K562 (cell line): ENCODE measurements around the gene UCHL5. TPM values are rescaled to one million over a fixed set of nuclear protein-coding genes. Genes with fewer than 3 reads are reported as not detected.

Experiments used
- BHLHE40 ChIP-seq: IDR thresholded peaks from 2 replicates; pipeline ENCODE4 v1.6.1; 2011; ENCODE audit warnings: low read length, improper control_type of control experiment
- CREM ChIP-seq: IDR thresholded peaks from 2 replicates; pipeline ENCODE4 v1.6.1; 2014; ENCODE audit warnings: antibody characterized with exemption, low read depth
- DIDO1 ChIP-seq: fragments of 450-650 bp; IDR thresholded peaks from 2 replicates; pipeline ENCODE4 v1.6.1; 2016; ENCODE audit warnings: low read depth, missing biosample characterization, missing genetic modification characterization
- DPF2 ChIP-seq: fragments of 450-650 bp; IDR thresholded peaks from 2 replicates; pipeline ENCODE4 v1.6.1; 2016
- EZH2 ChIP-seq: IDR thresholded peaks from 2 replicates; pipeline ENCODE4 v1.6.1; 2012; ENCODE audit warnings: low read depth, mild to moderate bottlenecking, inconsistent platforms, low read length, borderline replicate concordance
- FIP1L1 ChIP-seq: fragments of 200-400 bp; formaldehyde crosslinking; IDR thresholded peaks from 2 replicates; pipeline ENCODE4 v1.6.1; 2018; ENCODE audit warnings: mild to moderate bottlenecking, low read depth, low read length; ENCODE audit not compliant: poor library complexity, severe bottlenecking
- GTF2E2 ChIP-seq: fragments of 200-800 bp; sonication (Bioruptor generic); IDR thresholded peaks from 2 replicates; pipeline ENCODE4 v1.6.1; 2016; ENCODE audit warnings: missing genetic modification characterization, missing compliant biosample characterization
- HIVEP1 ChIP-seq: fragments of 250-450 bp; sonication (Bioruptor Pico); IDR thresholded peaks from 2 replicates; pipeline ENCODE4 v1.4.0; 2020; ENCODE audit warnings: mild to moderate bottlenecking
- HMG20B ChIP-seq: fragments of 250-450 bp; sonication (Bioruptor Pico); IDR thresholded peaks from 2 replicates; pipeline ENCODE4 v1.5.0; 2021; ENCODE audit warnings: mild to moderate bottlenecking
- JUND ChIP-seq, 2 experiments: IDR thresholded peaks; 2 replicates in 1 of 2; 3 replicates in 1 of 2; pipeline ENCODE4 v1.6.1; 2011; ENCODE audit warnings: borderline replicate concordance in 2 of 2, low read depth in 2 of 2, low read length in 2 of 2, improper control_type of control experiment in 1 of 2, missing biosample characterization in 1 of 2, missing genetic modification characterization in 1 of 2, missing genetic modification reagents in 1 of 2
- LEF1 ChIP-seq: fragments of 450-650 bp; IDR thresholded peaks from 2 replicates; pipeline ENCODE4 v1.6.1; 2016; ENCODE audit warnings: mild to moderate bottlenecking
- PHF21A ChIP-seq: fragments of 450-650 bp; IDR thresholded peaks from 2 replicates; pipeline ENCODE4 v1.6.1; 2017; ENCODE audit warnings: low read depth, borderline replicate concordance
- PTTG1 ChIP-seq: fragments of 450-650 bp; IDR thresholded peaks from 2 replicates; pipeline ENCODE4 v1.6.1; 2016; ENCODE audit warnings: low read depth, mild to moderate bottlenecking, missing genetic modification characterization, missing compliant biosample characterization
- SIN3A ChIP-seq, 2 experiments: fragments of 150-350 bp in 1 of 2; IDR thresholded peaks; 2 replicates each; pipeline ENCODE4 v1.6.1; 2011 to 2016; ENCODE audit warnings: borderline replicate concordance in 2 of 2, low read depth in 2 of 2, low read length in 2 of 2, mild to moderate bottlenecking in 2 of 2, moderate library complexity in 2 of 2; ENCODE audit not compliant: control insufficient read depth in 1 of 2
- SMAD1 ChIP-seq: fragments of 150-350 bp; IDR thresholded peaks from 2 replicates; pipeline ENCODE4 v1.6.1; 2014; ENCODE audit warnings: low read length, low read depth; ENCODE audit not compliant: partially characterized antibody
- SMARCA5 ChIP-seq: fragments of 450-650 bp; IDR thresholded peaks from 2 replicates; pipeline ENCODE4 v1.6.1; 2016
- SMARCC2 ChIP-seq: fragments of 450-650 bp; IDR thresholded peaks from 2 replicates; pipeline ENCODE4 v1.6.1; 2017; ENCODE audit warnings: antibody characterized with exemption, moderate library complexity, mild to moderate bottlenecking, low read depth
- THRB ChIP-seq: fragments of 450-650 bp; formaldehyde crosslinking; conservative IDR thresholded peaks from 2 replicates; pipeline ENCODE4 v1.4.0; 2022; ENCODE audit warnings: mild to moderate bottlenecking, missing genetic modification characterization
- TRIM25 ChIP-seq: fragments of 450-650 bp; IDR thresholded peaks from 2 replicates; pipeline ENCODE4 v1.7.0; 2016; ENCODE audit warnings: borderline replicate concordance
- ZBTB5 ChIP-seq: fragments of 450-650 bp; IDR thresholded peaks from 2 replicates; pipeline ENCODE4 v1.6.1; 2017; ENCODE audit warnings: antibody characterized with exemption
- ZNF140 ChIP-seq: fragments of 250-450 bp; sonication (Bioruptor Pico); IDR thresholded peaks from 2 replicates; pipeline ENCODE4 v1.8.0; 2021; ENCODE audit warnings: moderate library complexity, mild to moderate bottlenecking, inconsistent platforms
- ZNF316 ChIP-seq: fragments of 450-650 bp; IDR thresholded peaks from 2 replicates; pipeline ENCODE4 v1.6.1; 2016
- ZNF408 ChIP-seq: fragments of 250-450 bp; sonication (Bioruptor Pico); IDR thresholded peaks from 2 replicates; pipeline ENCODE4 v1.4.0; 2020; ENCODE audit warnings: low read depth, mild to moderate bottlenecking, moderate library complexity
- ZNF764 ChIP-seq: fragments of 250-450 bp; sonication (Bioruptor Pico); IDR thresholded peaks from 2 replicates; pipeline ENCODE4 v1.4.0; 2020; ENCODE audit warnings: low read depth, mild to moderate bottlenecking, moderate library complexity
- ZNF79 ChIP-seq: fragments of 250-450 bp; sonication (Bioruptor Pico); IDR thresholded peaks from 2 replicates; pipeline ENCODE4 v1.4.0; 2020; ENCODE audit warnings: low read depth, mild to moderate bottlenecking, moderate library complexity
- polyA plus RNA-seq, 8 experiments: library from polyadenylated mRNA; depleted of rRNA in 4 of 8; stranded (reverse) in 5 of 8; unstranded in 3 of 8; fragments of >200 nt; fragmentation: Nextera tagmentation in 2 of 8; fragmentation: Illumina TruSeq in 1 of 8; extraction: Ambion mirVana in 2 of 8; extraction: Trizol in 1 of 8; gene quantifications; 2 replicates each; pipeline versions ENCODE4 v1.2.1 to v1.2.3, GENCODE V29; 2011 to 2014; ENCODE audit warnings: inconsistent platforms in 1 of 8, missing spikeins in 1 of 8
- total RNA-seq, 7 experiments: library from RNA; depleted of rRNA in 6 of 7; stranded (reverse); fragments of >200 nt in 6 of 7; fragmentation: Illumina TruSeq in 2 of 7; extraction: Trizol in 2 of 7; gene quantifications; 2 replicates each; pipeline versions ENCODE4 v1.2.1 to v1.2.3, GENCODE V29; 2011 to 2021; ENCODE audit warnings: low replicate concordance in 1 of 7

Gene UCHL5
- total and polyA plus RNA-seq, 9 of the 15 experiments (the other 6 are each of a cell fraction or from before 2014, with no cell fraction given), result 61.0 to 206 (median 122) TPM

- no peak for TF ChIP-seq ZNF79
- TF ChIP-seq ZNF408, result no peak
- no peak for TF ChIP-seq HMG20B (CRISPR knock-in tag)
- TF ChIP-seq LEF1, result peak; percentile 86
- TF ChIP-seq PTTG1 (tag), result no peak
- TF ChIP-seq ZBTB5, result peak; percentile 50; the same call in 1 of the 2 replicates
- peak; percentile 66; the same call in 1 of the 2 replicates for TF ChIP-seq DIDO1
- TF ChIP-seq PHF21A, result peak; percentile 61; the same call in 1 of the 2 replicates
- no peak for TF ChIP-seq EZH2
- no peak for TF ChIP-seq ZNF140
- TF ChIP-seq GTF2E2 (tag), result no peak
- no peak for TF ChIP-seq SIN3A (IDR thresholded peaks at IDR 0.05; ENCODE audit: borderline replicate concordance in 2 of 2, control insufficient read depth in 1 of 2, low read depth in 2 of 2, low read length in 2 of 2)
- no peak for TF ChIP-seq TRIM25
- peak; percentile 95 for TF ChIP-seq SMARCC2
- TF ChIP-seq DPF2, result peak; percentile 99
- no peak for TF ChIP-seq FIP1L1
- TF ChIP-seq CREM, result peak; percentile 92
- TF ChIP-seq ZNF764 (CRISPR knock-in tag), result no peak
- peak; percentile 95 for TF ChIP-seq THRB
- peak; percentile 75; the same call in 1 of the 2 replicates for TF ChIP-seq JUND (IDR thresholded peaks at IDR 0.05; ENCODE audit: borderline replicate concordance, low read depth, low read length)
- TF ChIP-seq JUND (tag; IDR thresholded peaks at IDR 0.05; ENCODE audit: borderline replicate concordance, low read depth, low read length), result peak; percentile 79; the same call in 2 of the 3 replicates
- no peak for TF ChIP-seq SMAD1
- TF ChIP-seq ZNF316, result peak; percentile 98
- peak; percentile 88 for TF ChIP-seq BHLHE40
- no peak for TF ChIP-seq HIVEP1
- TF ChIP-seq SMARCA5, result no peak
These were observed 72.9 kb downstream of the UCHL5 start (continued) for GRCh38 chr1:192986110-192986747.
